Endothelial cell of umbilical vein (primary cell): ENCODE data around the gene MYT1.

ENCODE experiments used
- EZH2 ChIP-seq: IDR thresholded peaks from 2 replicates; pipeline ENCODE4 v1.6.1; 2012; ENCODE audit warnings: borderline replicate concordance, low read depth, mild to moderate bottlenecking, moderate library complexity, low read length, inconsistent platforms; ENCODE audit not compliant: severe bottlenecking
- FOS ChIP-seq: IDR thresholded peaks from 2 replicates; pipeline ENCODE4 v1.6.1; 2011; ENCODE audit warnings: mild to moderate bottlenecking, low read length, moderate library complexity, borderline replicate concordance; ENCODE audit not compliant: insufficient read depth
- GATA2 ChIP-seq: IDR thresholded peaks from 2 replicates; pipeline ENCODE4 v1.7.0; 2011; ENCODE audit warnings: low read depth, mild to moderate bottlenecking, moderate library complexity, mixed read lengths, low read length; ENCODE audit not compliant: insufficient read length, insufficient read depth
- MYC ChIP-seq: IDR thresholded peaks from one replicate; pipeline ENCODE4 v1.6.1; 2011; ENCODE audit warnings: mild to moderate bottlenecking, low read depth, low read length
- POLR2A ChIP-seq: IDR thresholded peaks from 2 replicates; pipeline ENCODE4 v1.6.1; 2012; ENCODE audit warnings: low read depth, mild to moderate bottlenecking, control low read depth, low read length
- POLR2AphosphoS5 ChIP-seq: IDR thresholded peaks from 2 replicates; pipeline ENCODE4 v1.6.1; 2012; ENCODE audit warnings: low read depth, mild to moderate bottlenecking, control low read depth, low read length, moderate library complexity; ENCODE audit not compliant: insufficient read depth
- TF ChIP-seq, protein P1 (sequence below), 2 donors: IDR thresholded peaks; 1 replicate in 1 of 2; 2 replicates in 1 of 2; pipeline ENCODE4 v1.5.1; 2011; ENCODE audit warnings: low read length in 2 of 2, mild to moderate bottlenecking in 2 of 2, moderate library complexity in 2 of 2, control low read depth in 1 of 2, inconsistent platforms in 1 of 2, low read depth in 1 of 2; ENCODE audit not compliant: insufficient read depth in 1 of 2; ENCODE audit errors: extremely low read depth in 1 of 2
- TF ChIP-seq, protein P2 (sequence below): IDR thresholded peaks from 2 replicates; pipeline ENCODE4 v1.6.1; 2011; ENCODE audit not compliant: insufficient read depth, insufficient read length

DNA sequence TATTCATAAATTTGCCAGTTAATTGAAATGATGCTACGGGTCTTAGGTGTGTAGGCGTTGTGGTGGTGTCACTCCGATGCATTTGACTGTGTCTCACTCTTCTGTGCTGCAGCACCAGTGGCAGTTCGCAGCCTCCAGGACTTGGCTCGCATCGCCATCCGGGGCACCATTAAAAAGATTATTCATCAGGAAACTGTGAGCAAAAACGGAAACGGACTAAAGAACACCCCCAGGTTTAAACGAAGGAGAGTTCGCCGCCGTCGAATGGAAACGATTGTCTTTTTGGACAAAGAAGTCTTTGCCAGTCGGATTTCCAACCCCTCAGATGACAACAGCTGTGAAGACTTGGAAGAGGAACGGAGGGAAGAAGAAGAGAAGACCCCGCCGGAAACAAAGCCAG lies 108.9 kb downstream of the MYT1 start:
- TF ChIP-seq POLR2A (no peak), POLR2AphosphoS5 (no peak), EZH2 (no peak), FOS (no peak), GATA2 (no peak), MYC (no peak)
- TF ChIP-seq, protein P1, sequence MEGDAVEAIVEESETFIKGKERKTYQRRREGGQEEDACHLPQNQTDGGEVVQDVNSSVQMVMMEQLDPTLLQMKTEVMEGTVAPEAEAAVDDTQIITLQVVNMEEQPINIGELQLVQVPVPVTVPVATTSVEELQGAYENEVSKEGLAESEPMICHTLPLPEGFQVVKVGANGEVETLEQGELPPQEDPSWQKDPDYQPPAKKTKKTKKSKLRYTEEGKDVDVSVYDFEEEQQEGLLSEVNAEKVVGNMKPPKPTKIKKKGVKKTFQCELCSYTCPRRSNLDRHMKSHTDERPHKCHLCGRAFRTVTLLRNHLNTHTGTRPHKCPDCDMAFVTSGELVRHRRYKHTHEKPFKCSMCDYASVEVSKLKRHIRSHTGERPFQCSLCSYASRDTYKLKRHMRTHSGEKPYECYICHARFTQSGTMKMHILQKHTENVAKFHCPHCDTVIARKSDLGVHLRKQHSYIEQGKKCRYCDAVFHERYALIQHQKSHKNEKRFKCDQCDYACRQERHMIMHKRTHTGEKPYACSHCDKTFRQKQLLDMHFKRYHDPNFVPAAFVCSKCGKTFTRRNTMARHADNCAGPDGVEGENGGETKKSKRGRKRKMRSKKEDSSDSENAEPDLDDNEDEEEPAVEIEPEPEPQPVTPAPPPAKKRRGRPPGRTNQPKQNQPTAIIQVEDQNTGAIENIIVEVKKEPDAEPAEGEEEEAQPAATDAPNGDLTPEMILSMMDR (IDR thresholded peaks at IDR 0.05; ENCODE audit: extremely low read depth in 1 of 2, insufficient read depth in 1 of 2, low read depth in 1 of 2, low read length in 2 of 2) = no peak
- TF ChIP-seq, protein P2, sequence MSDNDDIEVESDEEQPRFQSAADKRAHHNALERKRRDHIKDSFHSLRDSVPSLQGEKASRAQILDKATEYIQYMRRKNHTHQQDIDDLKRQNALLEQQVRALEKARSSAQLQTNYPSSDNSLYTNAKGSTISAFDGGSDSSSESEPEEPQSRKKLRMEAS = no peak
